Spleen (tissue), 11 donors: Measurements from ENCODE around the gene THRAP3. TPM values are rescaled to one million over a fixed set of nuclear protein-coding genes. Genes with fewer than 3 reads are reported as not detected.

Source experiments
- DNase-seq: peaks from one replicate; pipeline ENCODE4 v3.0.0-alpha.2; 2020
- H3K27ac ChIP-seq, 8 donors: fragments of 200-600 bp; sonication (generic) in 7 of 8; 1 replicate in 4 of 8; 2 replicates in 4 of 8; pipeline versions ENCODE4 v1.5.0 to v1.8.0; 2016 to 2021; ENCODE audit warnings: inconsistent platforms in 4 of 8, mild to moderate bottlenecking in 4 of 8, moderate library complexity in 1 of 8
- H3K27me3 ChIP-seq, 7 donors: fragments of 200-600 bp; sonication (generic) in 6 of 7; replicated peaks in 1 of 7; 1 replicate in 4 of 7; 2 replicates in 3 of 7; pipeline versions ENCODE4 v1.5.0 to v1.8.0; 2016 to 2021; ENCODE audit warnings: inconsistent platforms in 3 of 7, mild to moderate bottlenecking in 1 of 7
- H3K36me3 ChIP-seq, 6 donors: fragments of 200-600 bp; sonication (generic) in 5 of 6; 1 replicate in 4 of 6; 2 replicates in 2 of 6; pipeline versions ENCODE4 v1.5.0 to v1.8.0; 2016 to 2021; ENCODE audit warnings: inconsistent platforms in 2 of 6
- H3K4me1 ChIP-seq, 6 donors: fragments of 200-600 bp; sonication (generic) in 5 of 6; 1 replicate in 3 of 6; 2 replicates in 3 of 6; pipeline versions ENCODE4 v1.5.0 to v1.8.0; 2016 to 2021; ENCODE audit warnings: inconsistent platforms in 3 of 6
- H3K4me3 ChIP-seq, 8 donors: fragments of 200-600 bp; sonication (generic) in 7 of 8; 1 replicate in 4 of 8; 2 replicates in 4 of 8; pipeline versions ENCODE4 v1.5.0 to v1.8.0; 2016 to 2021; ENCODE audit warnings: inconsistent platforms in 4 of 8, mild to moderate bottlenecking in 4 of 8, moderate library complexity in 2 of 8
- H3K9me3 ChIP-seq, 8 donors: fragments of 200-600 bp; sonication (generic) in 7 of 8; 1 replicate in 4 of 8; 2 replicates in 4 of 8; pipeline versions ENCODE4 v1.5.0 to v1.8.0; 2016 to 2021; ENCODE audit warnings: inconsistent platforms in 4 of 8
- CTCF ChIP-seq, 11 experiments: fragments of 200-600 bp in 7 of 11; fragments of 450-650 bp in 4 of 11; sonication (generic) in 4 of 11; IDR thresholded peaks in 8 of 11; conservative IDR thresholded peaks in 3 of 11; 1 replicate in 7 of 11; 2 replicates in 4 of 11; pipeline versions ENCODE4 v1.4.0 to v1.8.0; 2016 to 2021; ENCODE audit warnings: antibody characterized with exemption in 11 of 11, inconsistent platforms in 4 of 11, mild to moderate bottlenecking in 1 of 11
- POLR2A ChIP-seq, 3 donors: fragments of 450-650 bp; IDR thresholded peaks; one replicate each; pipeline ENCODE4 v1.5.1; 2017; ENCODE audit warnings: antibody characterized with exemption in 3 of 3, mild to moderate bottlenecking in 1 of 3
- POLR2AphosphoS5 ChIP-seq, 3 donors: sonication (generic); formaldehyde crosslinking; IDR thresholded peaks; one replicate each; pipeline ENCODE4 v1.5.1; 2017; ENCODE audit warnings: antibody characterized with exemption in 3 of 3
- WGBS, 5 donors: extraction: QIAGEN DNeasy Blood & Tissue Kit in 3 of 5; methylation state at CpG; one replicate each; pipeline versions ENCODE4 v1.1.5 to v1.1.7; 2013 to 2018; 5-methylcytosine and 5-hydroxymethylcytosine counted together
- intact Hi-C: fragments of 100-400 bp; cut with DNase I; formaldehyde crosslinking; loops from one replicate; pipeline ENCODE4 v1.15.0; 2023; ENCODE audit warnings: low total_unique reads
- polyA plus RNA-seq, 3 donors: library from polyadenylated mRNA; stranded (reverse); fragments of 200-250 nt; gene quantifications; one replicate each; pipeline ENCODE4 v1.2.1, GENCODE V29; 2013
- total RNA-seq, 7 donors: library from RNA; depleted of rRNA in 3 of 7; stranded (reverse); fragments of >200 nt in 3 of 7; fragmentation: NEBNext Ultra II Directional in 4 of 7; extraction: Animal tissue kit (Norgen Biotek cat#: 25700) in 4 of 7; gene quantifications; one replicate each; pipeline versions ENCODE4 v1.1.0 to v1.2.1, GENCODE V29; 2016 to 2021
- donor health status: healthy with polysubstance abuse.
- donor health status: DM: no; HTN: no; CAD: no; lungs with moderate emphysema.
- donor health status: DM: no; HTN: no; CAD: no.
- donor health status: Bipolar disorder and iron deficiency.
- donor health status: healthy.
- donor health status: DM: no; HTN: no; CAD: no.
- donor health status: DM: yes; HTN: yes; CAD: no.

Gene THRAP3
- total and polyA plus RNA-seq, 10 donors = 21.2 to 109 (median 86.4) TPM

DNA sequence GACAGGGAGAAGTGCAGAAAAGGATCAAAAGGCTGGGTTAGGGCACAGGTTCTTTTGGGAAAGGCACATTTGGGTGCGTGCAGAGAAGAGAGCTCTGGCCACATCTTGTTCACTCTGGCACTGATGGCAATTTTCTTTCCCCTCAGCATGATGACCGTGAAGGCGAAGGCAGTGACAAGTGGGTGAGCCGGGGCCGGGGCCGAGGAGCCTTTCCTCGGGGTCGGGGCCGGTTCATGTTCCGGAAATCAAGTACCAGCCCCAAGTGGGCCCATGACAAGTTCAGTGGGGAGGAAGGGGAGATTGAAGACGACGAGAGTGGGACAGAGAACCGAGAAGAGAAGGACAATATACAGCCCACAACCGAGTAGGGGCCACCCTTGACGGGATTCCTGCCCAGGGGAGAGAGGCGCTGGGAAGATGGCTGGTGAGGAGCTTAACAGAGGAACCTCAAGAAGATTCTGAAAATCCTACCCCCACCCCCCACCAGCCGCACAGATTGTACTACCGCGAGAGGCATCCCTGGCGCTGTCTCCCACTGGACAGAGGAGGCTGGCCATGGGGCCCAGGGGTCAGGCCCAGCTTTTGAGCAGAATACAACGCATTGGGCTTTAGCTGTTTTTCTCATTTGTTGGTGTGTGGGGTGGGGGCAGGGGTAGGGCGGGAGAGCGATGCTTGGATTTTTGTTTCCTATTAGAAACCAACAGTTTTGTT, 79.6 kb downstream of the THRAP3 start:
- WGBS, 5 donors = 93 to 96% (median 94%) methylated on average over 23 of the region's 23 CpGs
- Histone ChIP-seq H3K27ac (no peak overlapping the region), H3K9me3 (no peaks in the 10 kb centered on the region), H3K4me3 (no peak overlapping the region), H3K27me3 (no peaks in the 10 kb centered on the region), H3K4me1 (peaks cover 16 to 65% (median 38%) of the 10 kb centered on the region in 6 donors), H3K36me3 (peaks cover 0 to 65% (median 50%) of the 10 kb centered on the region in 6 donors)
- intact Hi-C loops = no loop called here
- TF ChIP-seq POLR2AphosphoS5 (IDR thresholded peaks at IDR 0.05) (peak in 1 of 3 donors; percentile 18), POLR2A (IDR thresholded peaks at IDR 0.05) (no peak), CTCF (IDR thresholded peaks at IDR 0.05 in 8 of 11, conservative IDR thresholded peaks at IDR 0.05 in 3 of 11) (no peak)
- DNase-seq = no peak

DNA sequence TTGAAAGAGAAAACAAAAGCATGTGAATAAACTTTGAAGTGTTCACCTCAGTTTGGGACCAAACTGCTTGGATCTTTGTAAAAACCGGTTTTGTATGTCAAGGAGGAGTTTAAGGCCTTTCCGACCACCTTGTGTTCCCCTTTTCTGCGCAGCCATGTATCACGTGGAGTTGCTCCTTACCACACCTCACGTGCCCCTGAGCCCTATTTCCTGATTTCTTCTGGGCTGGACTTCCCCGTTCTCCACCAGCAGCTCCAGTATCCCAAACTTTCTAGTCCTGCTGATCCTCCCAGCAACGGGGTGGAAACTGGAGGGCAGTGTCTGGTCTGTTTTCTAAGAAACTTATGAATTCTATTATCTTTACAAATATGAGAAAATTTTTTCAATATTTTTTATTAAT, 80.3 kb downstream of the THRAP3 start:
- 36 to 53% (median 47%) methylated on average over 7 of the region's 7 CpGs for WGBS, 5 donors
- peak overlapping the region in 2 of 8 donors; percentile 2 for H3K27ac ChIP-seq
- no peaks in the 10 kb centered on the region for H3K27me3 ChIP-seq
- H3K9me3 ChIP-seq = no peaks in the 10 kb centered on the region
- intact Hi-C loops = no loop called here
- peaks cover 16 to 58% (median 35%) of the 10 kb centered on the region in 6 donors for H3K4me1 ChIP-seq
- no peak overlapping the region for H3K4me3 ChIP-seq
- peaks cover 0 to 58% (median 44%) of the 10 kb centered on the region in 6 donors for H3K36me3 ChIP-seq
- no peak for DNase-seq
- TF ChIP-seq CTCF (IDR thresholded peaks at IDR 0.05 in 8 of 11, conservative IDR thresholded peaks at IDR 0.05 in 3 of 11) (no peak), POLR2A (IDR thresholded peaks at IDR 0.05) (no peak), POLR2AphosphoS5 (IDR thresholded peaks at IDR 0.05) (no peak)

GRCh38 chr1:36304970-36305914, 81.0 kb downstream of the THRAP3 start:
- Histone ChIP-seq H3K27ac (peak overlapping the region in 5 of 8 donors; percentile 67 to 87 (median 83)), H3K4me1 (peaks cover 16 to 50% (median 32%) of the 10 kb centered on the region in 6 donors), H3K4me3 (no peak overlapping the region), H3K36me3 (peaks cover 0 to 51% (median 40%) of the 10 kb centered on the region in 6 donors), H3K27me3 (no peaks in the 10 kb centered on the region), H3K9me3 (no peaks in the 10 kb centered on the region)
- DNase-seq = no peak
- intact Hi-C loops = no loop called here
- TF ChIP-seq POLR2AphosphoS5 (IDR thresholded peaks at IDR 0.05) (no peak), CTCF (IDR thresholded peaks at IDR 0.05 in 8 of 11, conservative IDR thresholded peaks at IDR 0.05 in 3 of 11) (no peak), POLR2A (IDR thresholded peaks at IDR 0.05) (no peak)
- 65 to 76% (median 73%) methylated on average over 10 of the region's 10 CpGs for WGBS, 5 donors

GRCh38 chr1:36305915-36306209, 81.6 kb downstream of the THRAP3 start:
- Histone ChIP-seq H3K27me3 (no peaks in the 10 kb centered on the region), H3K4me3 (peak overlapping the region in 5 of 8 donors; percentile 76 to 92 (median 82)), H3K4me1 (peaks cover 16 to 47% (median 30%) of the 10 kb centered on the region in 6 donors), H3K36me3 (peaks cover 0 to 45% (median 35%) of the 10 kb centered on the region in 6 donors), H3K27ac (peak overlapping the region in 6 of 8 donors; percentile 67 to 87 (median 80)), H3K9me3 (no peaks in the 10 kb centered on the region)
- DNase-seq = no peak
- TF ChIP-seq CTCF (IDR thresholded peaks at IDR 0.05 in 8 of 11, conservative IDR thresholded peaks at IDR 0.05 in 3 of 11) (no peak), POLR2AphosphoS5 (IDR thresholded peaks at IDR 0.05) (no peak), POLR2A (IDR thresholded peaks at IDR 0.05) (no peak)
- intact Hi-C loops = no loop called here
- 71 to 90% (median 81%) methylated on average over 5 to 7 of the region's 7 CpGs for WGBS, 5 donors
